ENCODE data around the gene MITF.

DNA sequence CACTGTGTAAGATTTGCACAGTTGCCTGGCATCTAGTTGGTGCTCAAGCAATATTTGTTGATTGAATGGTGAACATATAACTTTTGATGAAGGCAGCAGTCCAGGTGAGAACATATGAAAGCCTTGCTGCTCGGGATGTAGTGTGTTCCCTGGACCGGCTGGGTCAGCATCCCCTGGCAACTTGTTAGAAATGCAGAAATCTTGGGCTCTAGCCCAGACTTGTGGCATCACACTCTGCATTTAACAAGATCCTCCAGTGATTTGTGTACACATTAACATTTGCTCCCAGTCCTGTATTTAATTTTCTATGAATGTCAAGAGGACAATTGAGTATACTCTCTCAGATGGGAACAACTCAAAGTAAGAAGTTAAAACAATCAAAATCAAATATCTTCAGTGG lies 191.3 kb downstream of the MITF start:
- no peak for TF ChIP-seq POLR2A (IDR thresholded peaks at IDR 0.05)
- no peak for TF ChIP-seq POLR2AphosphoS5 (IDR thresholded peaks at IDR 0.05)
- no peak for TF ChIP-seq CTCF (IDR thresholded peaks at IDR 0.05)

Measured in suprapubic skin (tissue), 4 donors.